Smooth muscle cell of the umbilical artery (primary cell): Measurements from ENCODE around the gene PDC. TPM values are rescaled to one million over a fixed set of nuclear protein-coding genes. Genes with fewer than 3 reads are reported as not detected.

Source experiments
- total RNA-seq: library from RNA; depleted of rRNA; stranded (reverse); fragments of >200 nt; gene quantifications from 2 replicates; pipeline ENCODE4 v1.2.3, GENCODE V29; 2014

Gene PDC
- under 0.01 TPM in 1 of 2 replicates, not detected in the other for total RNA-seq

DNA sequence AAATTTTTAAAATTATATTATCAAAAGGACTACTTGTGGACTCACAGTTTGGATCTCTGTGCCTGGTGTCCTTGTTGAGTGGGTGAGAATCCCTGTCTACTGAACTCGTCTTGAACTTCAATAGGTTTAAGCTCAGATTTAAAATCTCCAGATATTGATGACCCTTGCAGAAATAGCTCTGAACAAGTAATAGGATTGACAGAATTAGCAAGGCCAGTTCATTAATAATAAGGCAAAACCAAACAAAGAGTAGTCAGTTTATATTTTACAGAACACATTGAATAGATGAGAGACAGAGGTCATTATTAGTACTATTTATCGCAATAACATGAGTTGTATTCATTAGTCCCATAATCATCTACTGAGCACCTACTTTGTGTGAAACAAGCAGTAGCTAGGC, at the start of gene PDC:
PDC (minus strand) TSS at position 101 of the 400 bp plus-strand sequence. CDS start 11,655 bp downstream, outside the sequence.

Other genes starting within 250 kb of the PDC start
- 0.05 TPM in 1 of 2 replicates, not detected in the other for gene PRG4, start 164.8 kb downstream of the PDC start, total RNA-seq
- 96.4 and 96.5 TPM in 2 replicates for gene TPR, start 85.9 kb downstream of the PDC start, total RNA-seq
- 26.7 and 31.5 TPM in 2 replicates for gene ODR4, start 85.3 kb downstream of the PDC start, total RNA-seq
- gene PTGS2, start 219.3 kb upstream of the PDC start, total RNA-seq: 162 and 334 TPM in 2 replicates